HepG2 (cell line): ENCODE data around the gene LSMEM2. TPM values are rescaled to one million over a fixed set of nuclear protein-coding genes. Genes with fewer than 3 reads are reported as not detected.

Experiments
- AGO2 ChIP-seq: fragments of 200-400 bp; formaldehyde crosslinking; optimal IDR thresholded peaks from 2 replicates; pipeline ENCODE3; 2017; ENCODE audit warnings: mild to moderate bottlenecking, low read depth, low read length, moderate library complexity
- GMEB1 ChIP-seq: sonication (generic); formaldehyde crosslinking; IDR thresholded peaks from 2 replicates; pipeline ENCODE4 v1.5.1; 2020; ENCODE audit warnings: missing genetic modification reagents, mild to moderate bottlenecking, borderline replicate concordance
- MATR3 ChIP-seq: sonication (generic); formaldehyde crosslinking; IDR thresholded peaks from 2 replicates; pipeline ENCODE4 v1.4.0; 2020; ENCODE audit warnings: missing genetic modification reagents
- MIER3 ChIP-seq: IDR thresholded peaks from 2 replicates; pipeline ENCODE4 v1.6.1; 2016; ENCODE audit warnings: missing compliant biosample characterization, borderline replicate concordance
- MLXIP ChIP-seq: sonication (generic); formaldehyde crosslinking; IDR thresholded peaks from 2 replicates; pipeline ENCODE4 v1.9.0; 2021; ENCODE audit warnings: missing genetic modification reagents, borderline replicate concordance
- POGZ ChIP-seq: sonication (generic); formaldehyde crosslinking; IDR thresholded peaks from 2 replicates; pipeline ENCODE4 v1.4.0; 2020; ENCODE audit warnings: mild to moderate bottlenecking, missing genetic modification reagents
- PRMT3 ChIP-seq: sonication (generic); formaldehyde crosslinking; IDR thresholded peaks from 2 replicates; pipeline ENCODE4 v1.8.1; 2022; ENCODE audit warnings: low read depth, mild to moderate bottlenecking, moderate library complexity, missing genetic modification reagents, borderline replicate concordance
- XBP1 ChIP-seq: sonication (generic); formaldehyde crosslinking; IDR thresholded peaks from 2 replicates; pipeline ENCODE4 v1.5.0; 2020; ENCODE audit warnings: missing genetic modification reagents
- ZBTB37 ChIP-seq: sonication (generic); formaldehyde crosslinking; IDR thresholded peaks from 2 replicates; pipeline ENCODE4 v1.4.0; 2020; ENCODE audit warnings: mild to moderate bottlenecking, missing genetic modification reagents
- ZMYM4 ChIP-seq: sonication (generic); formaldehyde crosslinking; IDR thresholded peaks from 2 replicates; pipeline ENCODE4 v1.8.1; 2023; ENCODE audit warnings: mild to moderate bottlenecking, missing genetic modification reagents
- ZNF280D ChIP-seq: sonication (generic); formaldehyde crosslinking; IDR thresholded peaks from 2 replicates; pipeline ENCODE4 v1.5.1; 2020; ENCODE audit warnings: mild to moderate bottlenecking, missing genetic modification reagents
- ZNF281 ChIP-seq: sonication (generic); formaldehyde crosslinking; IDR thresholded peaks from 2 replicates; pipeline ENCODE4 v1.4.0; 2020; ENCODE audit warnings: missing genetic modification reagents, borderline replicate concordance
- ZNF883 ChIP-seq: sonication (generic); formaldehyde crosslinking; IDR thresholded peaks from 2 replicates; pipeline ENCODE4 v1.5.1; 2020; ENCODE audit warnings: mild to moderate bottlenecking, missing genetic modification reagents; ENCODE audit errors: not compliant biosample characterization
- polyA plus RNA-seq, 8 experiments: library from polyadenylated mRNA; depleted of rRNA in 3 of 8; stranded (reverse) in 7 of 8; unstranded in 1 of 8; fragments of >200 nt; fragmentation: Illumina TruSeq in 4 of 8; extraction: Trizol in 4 of 8; gene quantifications; 2 replicates each; pipeline versions ENCODE4 v1.2.1 to v1.2.3, GENCODE V29; 2011 to 2016; ENCODE audit warnings: low read depth in 4 of 8, missing spikeins in 1 of 8, mixed read lengths in 1 of 8; ENCODE audit not compliant: insufficient read depth in 1 of 8
- total RNA-seq, 5 experiments: library from RNA; depleted of rRNA; stranded (reverse); fragments of >200 nt; fragmentation: Illumina TruSeq; extraction: Trizol; gene quantifications; 2 replicates each; pipeline ENCODE4 v1.2.3, GENCODE V29; 2016; ENCODE audit warnings: low read depth in 1 of 5

LSMEM2 gene
- total and polyA plus RNA-seq, 2 of the 13 experiments (the other 11 are each of a cell fraction or from before 2014, with no cell fraction given): 0.07 to 0.41 TPM

- TF ChIP-seq ZBTB37 (CRISPR knock-in tag) (0 out of 2 replicates have a peak, but pooled peaks have one; percentile 35), AGO2 (no peak), GMEB1 (peak; percentile 97), XBP1 (CRISPR knock-in tag) (no peak), MIER3 (peak; percentile 30; the same call in 1 of the 2 replicates), ZNF281 (CRISPR knock-in tag) (no peak), ZMYM4 (CRISPR knock-in tag) (peak; percentile 89), PRMT3 (CRISPR knock-in tag) (no peak; the same call in 1 of the 2 replicates), ZNF280D (CRISPR knock-in tag) (no peak; the same call in 1 of the 2 replicates), ZNF883 (peak; percentile 59), POGZ (CRISPR knock-in tag) (no peak; the same call in 1 of the 2 replicates), MATR3 (CRISPR knock-in tag) (no peak), MLXIP (CRISPR knock-in tag) (no peak)
Observed at GRCh38 chr3:50337175-50337861, 58.4 kb downstream of the LSMEM2 start (continued).
